ENCODE data around the gene DPH3.

DNA sequence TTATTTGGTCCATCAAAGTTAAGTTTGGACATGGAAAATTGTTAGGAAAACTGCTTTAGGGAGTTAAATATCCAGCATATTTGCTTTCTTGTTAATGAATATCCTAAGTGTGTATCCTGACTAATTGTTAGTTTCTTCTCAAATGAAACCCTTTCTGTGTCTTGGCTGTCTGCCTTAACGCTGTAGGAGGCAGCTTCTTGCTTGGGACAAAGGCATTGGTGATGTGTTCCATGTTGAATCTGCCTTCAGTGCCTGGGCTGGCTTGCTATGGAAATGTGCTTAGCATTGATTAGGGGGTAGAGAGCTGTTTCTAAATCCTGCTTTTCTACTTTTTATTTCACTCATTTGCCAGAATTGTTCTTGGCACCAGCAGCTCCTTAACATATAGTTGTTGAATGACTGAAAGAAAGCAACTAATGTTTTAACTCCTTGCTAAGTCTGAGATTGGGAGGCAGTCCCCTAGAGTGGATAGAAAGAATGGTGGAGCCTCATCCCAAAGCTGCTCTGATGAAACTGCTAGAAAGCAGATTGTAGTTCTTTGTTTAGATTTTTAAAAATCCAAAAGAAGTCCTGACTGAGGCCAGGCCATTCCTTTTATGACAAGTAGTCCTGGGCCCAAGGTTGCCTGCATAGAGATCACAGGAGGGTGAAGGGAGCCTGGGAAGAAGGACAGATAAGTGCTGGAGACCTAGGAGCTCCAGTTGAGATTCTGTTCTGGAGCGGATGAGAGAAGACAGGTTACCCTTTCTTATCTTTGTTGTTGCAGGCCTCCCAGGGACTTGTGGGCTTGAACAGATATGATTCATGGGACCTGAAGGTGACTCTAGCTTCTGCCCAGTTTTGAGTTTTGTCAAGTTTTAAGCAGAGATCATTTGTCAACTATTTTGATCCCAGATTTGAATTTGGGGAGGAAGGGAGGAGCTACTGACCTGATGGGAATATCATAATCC lies 39.6 kb upstream of the DPH3 start:
- no peak for TF ChIP-seq EZH2 (IDR thresholded peaks at IDR 0.05; ENCODE audit: low read length)
- TF ChIP-seq, protein P1, sequence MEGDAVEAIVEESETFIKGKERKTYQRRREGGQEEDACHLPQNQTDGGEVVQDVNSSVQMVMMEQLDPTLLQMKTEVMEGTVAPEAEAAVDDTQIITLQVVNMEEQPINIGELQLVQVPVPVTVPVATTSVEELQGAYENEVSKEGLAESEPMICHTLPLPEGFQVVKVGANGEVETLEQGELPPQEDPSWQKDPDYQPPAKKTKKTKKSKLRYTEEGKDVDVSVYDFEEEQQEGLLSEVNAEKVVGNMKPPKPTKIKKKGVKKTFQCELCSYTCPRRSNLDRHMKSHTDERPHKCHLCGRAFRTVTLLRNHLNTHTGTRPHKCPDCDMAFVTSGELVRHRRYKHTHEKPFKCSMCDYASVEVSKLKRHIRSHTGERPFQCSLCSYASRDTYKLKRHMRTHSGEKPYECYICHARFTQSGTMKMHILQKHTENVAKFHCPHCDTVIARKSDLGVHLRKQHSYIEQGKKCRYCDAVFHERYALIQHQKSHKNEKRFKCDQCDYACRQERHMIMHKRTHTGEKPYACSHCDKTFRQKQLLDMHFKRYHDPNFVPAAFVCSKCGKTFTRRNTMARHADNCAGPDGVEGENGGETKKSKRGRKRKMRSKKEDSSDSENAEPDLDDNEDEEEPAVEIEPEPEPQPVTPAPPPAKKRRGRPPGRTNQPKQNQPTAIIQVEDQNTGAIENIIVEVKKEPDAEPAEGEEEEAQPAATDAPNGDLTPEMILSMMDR (optimal IDR thresholded peaks at IDR 0.05 in 1 of 3, IDR thresholded peaks at IDR 0.05 in 1 of 3, conservative IDR thresholded peaks at IDR 0.05 in 1 of 3; ENCODE audit: extremely low read depth in 1 of 3, insufficient read depth in 2 of 3, low read length in 3 of 3) = no peak
